CD4-positive, alpha-beta T cell treated with Interleukin-4 for 1 hour (primary cell): ENCODE data around the gene ATRN.

Source experiments
- DNase-seq, 2 donors: peaks; one replicate each; pipeline ENCODE4 v3.0.0-alpha.2; 2020 to 2022

ATRN gene

DNA sequence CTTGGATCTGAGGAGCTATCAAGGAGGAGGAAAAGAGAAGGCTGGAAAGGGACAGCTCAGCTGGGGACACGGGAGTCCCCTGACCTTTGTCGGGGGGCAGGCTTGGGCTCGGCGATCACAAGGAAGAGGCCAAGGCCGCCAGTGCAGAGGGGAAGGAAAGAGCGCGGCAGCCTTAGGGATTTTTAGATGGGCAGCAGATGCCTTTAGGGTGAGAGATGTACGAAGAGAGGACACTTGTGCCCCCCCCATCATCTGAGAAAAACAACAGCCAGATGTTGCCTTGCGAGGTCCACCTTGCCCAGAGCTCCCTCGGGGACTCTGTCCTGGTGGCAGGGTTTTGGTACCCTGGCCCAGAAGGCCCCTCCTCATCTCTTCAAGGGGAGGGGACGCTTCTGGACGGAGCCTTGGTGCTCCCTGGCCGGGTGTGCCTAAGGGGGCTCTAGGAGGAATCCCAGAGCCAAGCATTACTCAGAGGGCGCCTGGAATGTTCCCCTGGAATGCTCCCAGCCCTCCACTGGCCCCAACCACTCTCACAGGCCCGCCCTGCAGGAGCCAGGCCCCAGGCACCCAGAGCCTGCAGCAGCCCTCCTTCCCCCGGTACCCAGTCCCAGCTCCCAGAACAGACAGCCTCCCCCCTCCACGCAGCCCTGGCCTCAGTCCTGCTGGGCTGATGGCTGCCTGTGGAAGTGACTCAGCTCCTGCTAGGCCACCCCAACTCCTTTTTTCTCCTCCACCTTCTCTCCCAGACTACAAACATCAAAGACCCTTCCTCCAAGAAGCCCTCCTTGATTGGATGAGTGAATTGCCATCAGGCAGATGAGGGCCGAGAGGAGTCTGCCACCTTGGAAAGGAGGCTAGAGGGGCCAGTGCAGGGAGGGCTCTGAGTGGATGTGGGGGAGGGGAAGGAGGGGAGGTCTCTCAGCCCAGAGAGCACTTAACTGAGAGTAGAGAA, 209.2 kb downstream of the ATRN start:
- DNase-seq = no peak

DNA sequence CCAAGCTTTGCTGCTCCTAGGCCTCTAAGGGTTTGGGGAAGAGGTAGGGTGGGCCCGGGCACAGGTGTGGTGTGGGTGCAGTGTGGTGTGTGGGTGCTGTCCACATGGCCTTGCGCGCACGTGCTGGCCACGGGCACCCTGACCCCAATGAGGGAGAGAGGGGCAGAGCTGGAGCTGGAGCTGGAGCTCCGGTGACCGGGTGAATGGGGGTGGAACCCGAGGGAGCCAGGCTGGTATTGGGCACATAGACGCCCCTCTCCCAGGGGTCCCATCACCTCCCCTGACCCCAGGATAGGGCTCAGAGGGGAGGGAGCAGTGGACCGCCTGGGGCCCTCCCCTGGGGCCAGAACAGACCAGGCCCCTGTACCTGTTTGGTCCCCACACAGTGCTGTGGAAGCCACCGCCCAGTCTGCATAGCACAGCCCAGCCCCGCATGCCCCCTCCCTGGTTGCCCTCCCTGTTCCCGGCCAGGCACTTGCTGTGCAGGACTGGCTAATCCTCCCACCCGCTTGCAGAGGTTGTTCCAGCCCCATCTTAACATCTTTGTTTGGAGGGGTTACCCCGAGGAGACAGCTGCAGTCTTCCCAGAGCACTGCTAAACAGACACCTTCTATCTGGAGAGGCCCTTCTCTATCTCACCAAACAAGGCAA, 210.0 kb downstream of the ATRN start:
- no peak for DNase-seq

DNA sequence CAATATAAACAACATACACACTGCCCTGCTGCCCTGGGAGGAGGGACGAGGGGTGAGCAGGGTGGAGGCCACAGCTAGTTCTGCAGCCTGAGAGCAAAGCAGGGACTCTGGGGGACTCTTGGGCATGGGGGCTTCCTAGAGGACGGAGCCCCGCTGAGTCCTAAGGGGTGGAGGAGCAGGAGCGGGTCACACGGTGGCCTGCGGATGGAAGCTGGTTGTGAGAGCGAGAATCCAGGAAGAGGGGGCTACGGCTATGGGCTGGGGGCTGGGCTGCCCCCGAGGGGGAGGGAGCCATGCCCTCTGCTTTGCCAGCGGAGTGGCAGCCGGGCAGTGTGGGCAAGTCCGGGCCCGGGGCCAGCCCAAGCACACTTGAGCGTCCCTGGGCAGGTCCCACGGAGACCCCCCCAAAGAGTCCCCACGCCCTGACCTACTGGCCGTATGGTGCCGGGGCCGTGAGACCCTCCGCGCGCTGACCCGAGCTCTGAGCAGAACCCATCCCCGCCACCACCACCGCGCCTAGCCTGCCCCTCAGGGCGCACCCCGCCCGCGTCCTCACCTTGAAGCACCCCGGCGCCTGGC, 210.6 kb downstream of the ATRN start:
- DNase-seq = no peak

DNA sequence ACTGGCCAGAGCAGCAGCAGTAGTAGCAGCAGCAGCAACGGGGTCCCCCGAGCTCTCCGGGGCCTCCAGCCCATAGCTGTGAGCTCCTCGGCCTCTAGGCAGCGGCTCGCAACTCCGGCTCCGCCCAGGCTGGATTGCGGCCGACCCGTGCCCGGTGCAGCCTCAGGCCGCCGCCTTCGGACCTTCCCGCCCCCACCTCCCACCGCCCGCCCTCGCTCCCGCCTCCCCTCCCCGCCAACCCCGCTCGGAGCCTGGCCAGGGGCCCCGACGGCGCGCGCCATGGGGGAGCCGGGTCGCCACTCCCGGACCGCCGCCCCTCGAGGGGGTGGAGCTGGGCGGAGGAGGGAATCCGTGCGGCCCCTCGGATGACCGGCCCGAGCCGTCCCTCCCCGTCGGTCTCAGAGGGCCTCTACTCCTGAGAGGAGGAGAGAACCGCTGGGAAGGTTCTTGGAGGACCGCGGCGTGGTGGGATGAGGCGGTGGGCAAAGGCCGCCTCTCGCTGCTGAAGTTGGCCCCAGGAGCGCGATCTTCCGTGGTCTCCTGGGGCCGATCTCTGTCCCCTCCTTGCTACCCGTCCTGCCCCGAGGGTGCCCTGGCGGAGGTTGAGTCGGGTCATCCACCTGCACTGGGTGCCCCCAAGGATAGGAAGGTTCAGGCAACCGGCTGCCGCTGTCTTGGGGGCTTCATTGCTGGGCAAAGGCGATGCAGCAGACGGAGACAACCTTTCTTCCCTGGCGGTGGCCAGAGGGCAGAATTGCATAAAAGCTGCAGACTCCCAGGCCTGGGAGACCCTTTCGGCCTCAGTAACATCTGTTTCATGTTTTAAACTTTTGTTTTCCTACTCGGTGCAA, 211.3 kb downstream of the ATRN start, which contains the start of gene ADAM33:
TSS of gene ADAM33 (minus strand) at position 80 of the 851 bp plus-strand sequence. CDS start at position 74, 6 bp downstream.
- no peak for DNase-seq

DNA sequence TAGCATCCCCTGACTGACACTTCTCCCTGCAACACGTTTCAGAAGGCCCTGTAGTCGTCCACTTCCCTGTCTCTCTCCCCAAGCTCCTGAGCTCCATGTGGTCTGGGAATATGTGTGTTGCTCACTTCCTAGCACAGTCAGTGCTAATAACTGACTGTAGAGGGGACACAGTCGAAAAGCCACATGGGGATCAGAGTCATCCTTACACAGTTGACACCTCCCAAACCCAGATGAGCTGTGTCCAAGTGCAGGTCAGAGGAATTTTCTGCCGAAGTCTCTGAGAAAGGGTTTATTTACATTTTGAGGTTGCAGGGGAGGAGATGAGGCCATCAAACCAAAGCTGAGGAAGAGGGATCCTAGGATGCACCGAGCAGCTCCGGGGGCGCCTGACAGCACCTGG, 214.5 kb downstream of the ATRN start:
- no peak for DNase-seq

DNA sequence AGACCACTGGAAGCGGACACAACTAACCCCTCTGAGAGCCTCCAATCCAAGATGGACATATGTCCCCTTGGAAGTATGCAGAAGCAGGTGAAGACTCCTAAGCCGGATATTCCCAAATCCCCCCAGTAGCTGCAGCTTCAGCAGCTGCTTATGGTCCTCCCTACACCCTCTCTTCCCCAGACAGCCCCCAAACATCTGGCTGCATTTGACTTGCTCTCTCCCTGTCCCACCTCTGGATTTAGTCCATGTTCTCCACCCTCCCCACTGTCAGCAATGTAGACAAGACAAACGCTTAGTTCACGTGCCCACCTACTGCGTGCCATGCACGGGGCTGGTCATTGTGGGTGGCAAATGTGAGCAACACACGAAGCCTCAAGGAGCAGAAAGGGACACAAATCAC, 215.6 kb downstream of the ATRN start:
- DNase-seq = no peak

DNA sequence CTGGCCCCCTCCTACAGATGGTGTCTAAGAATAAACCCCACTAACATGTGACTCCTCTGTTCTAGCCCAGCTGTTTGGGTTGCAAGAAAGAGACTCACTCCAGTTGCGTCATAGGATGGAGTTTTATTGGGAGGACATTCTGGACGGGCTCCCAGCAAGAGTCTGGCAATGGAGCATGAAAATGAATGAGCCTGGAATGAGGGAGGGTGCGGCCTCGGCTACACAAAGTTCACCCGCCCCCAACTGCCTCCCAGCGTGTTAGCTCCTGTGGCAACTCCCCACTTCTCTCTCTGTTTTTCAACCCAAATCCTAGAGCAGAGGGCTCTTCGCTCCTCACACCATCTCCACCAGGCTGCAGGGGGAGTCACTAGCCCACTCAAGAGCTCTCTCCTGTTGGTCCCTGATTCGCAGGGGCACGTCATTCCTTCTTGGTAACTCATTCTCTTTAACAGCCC, 216.1 kb downstream of the ATRN start:
- DNase-seq = no peak

DNA sequence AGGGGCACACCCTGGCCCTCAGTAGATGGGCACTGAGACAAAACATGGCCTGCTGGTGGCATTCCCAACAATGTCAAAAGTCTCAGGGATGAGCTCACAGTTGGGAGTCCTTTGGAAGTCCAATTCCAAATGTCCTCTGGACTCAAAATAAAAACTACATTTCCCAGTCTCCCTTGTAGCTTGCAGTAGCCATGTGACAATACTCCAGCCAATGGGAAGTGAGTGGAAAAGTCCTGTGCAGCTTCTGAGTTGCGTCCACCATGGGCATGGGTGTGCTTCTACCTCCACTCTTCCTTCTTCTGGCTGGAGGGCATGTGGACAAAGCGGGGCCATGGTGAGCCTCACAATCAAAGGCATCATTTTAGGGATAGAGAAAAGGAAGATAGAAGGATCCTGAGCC, 216.8 kb downstream of the ATRN start:
- DNase-seq = no peak

DNA sequence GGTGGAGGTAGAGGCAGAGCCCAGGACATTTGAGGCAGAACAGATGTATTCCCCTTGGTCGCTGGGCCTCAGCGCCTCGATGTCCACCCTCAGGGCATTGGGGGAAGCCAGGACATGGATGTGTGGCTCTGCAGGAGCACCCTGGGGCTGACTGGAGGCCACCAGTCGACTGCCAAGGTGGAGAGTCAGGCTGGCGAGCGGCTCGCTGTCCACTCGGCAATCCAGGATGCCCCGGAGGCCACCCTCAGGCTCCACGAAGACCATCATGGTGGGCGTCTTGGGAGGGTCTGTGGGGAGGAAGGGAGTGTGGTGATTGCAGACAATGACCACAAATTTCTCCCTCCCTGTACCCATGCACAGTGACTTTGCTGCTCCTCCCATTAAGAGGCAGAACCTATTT, 219.2 kb downstream of the ATRN start:
- DNase-seq = no peak

DNA sequence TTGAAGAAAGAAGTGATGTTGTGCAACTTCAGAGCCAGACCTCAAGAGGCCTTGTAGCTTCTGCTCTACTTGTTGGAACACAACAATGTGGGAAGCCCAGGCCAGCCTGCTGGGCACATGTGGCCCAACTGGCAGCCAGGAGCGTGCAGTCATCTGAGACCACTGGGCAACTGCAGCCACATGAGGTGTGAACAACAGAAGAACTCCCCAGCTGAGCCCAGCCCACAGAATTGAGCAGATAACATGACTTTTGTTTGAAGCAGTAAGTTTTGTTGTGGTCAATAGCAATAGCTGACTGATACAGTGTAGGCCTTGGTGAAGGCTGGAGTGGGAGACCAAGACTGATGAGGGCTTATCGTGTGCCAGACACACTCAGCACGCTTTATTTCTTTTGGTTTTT, 219.6 kb downstream of the ATRN start:
- DNase-seq = no peak

DNA sequence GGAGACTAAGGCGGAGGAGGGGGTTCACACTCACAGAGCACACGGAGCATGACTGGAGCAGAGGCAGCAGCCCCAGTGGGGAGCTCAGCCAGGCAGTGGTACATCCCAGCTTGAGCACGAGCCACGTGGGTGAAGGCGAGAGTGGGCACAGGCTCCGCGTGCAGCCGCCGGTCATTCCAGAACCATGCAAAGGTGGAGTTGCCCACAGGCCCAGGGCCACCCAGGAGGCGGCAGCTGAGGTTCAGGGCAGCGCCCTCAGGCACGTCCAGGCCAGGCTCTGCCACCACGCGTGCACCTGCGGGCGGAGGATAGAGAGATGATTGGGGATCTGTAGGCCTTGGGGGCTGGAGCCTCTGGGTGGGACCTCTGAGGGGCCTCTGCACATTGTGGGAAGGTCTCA, 220.5 kb downstream of the ATRN start:
- no peak for DNase-seq

DNA sequence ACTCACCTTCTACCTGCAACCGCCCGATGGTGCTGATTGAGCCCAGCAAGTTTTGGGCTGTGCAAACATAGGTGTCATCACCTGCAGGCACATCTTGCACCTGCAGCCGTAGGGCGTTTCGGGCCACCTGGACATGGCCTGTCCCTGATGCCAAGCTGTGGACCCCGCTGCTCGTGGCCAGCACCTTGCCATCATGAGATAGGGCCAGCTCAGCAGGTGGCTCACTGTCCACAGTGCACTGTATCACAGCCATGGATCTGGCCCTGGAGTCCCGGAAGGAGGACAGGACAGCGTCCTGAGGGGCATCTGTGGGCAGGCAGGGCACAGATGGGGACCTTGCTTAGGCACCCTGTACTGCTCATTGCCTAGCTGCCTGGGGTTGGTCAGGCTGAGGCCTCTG, 221.1 kb downstream of the ATRN start:
- DNase-seq = no peak

DNA sequence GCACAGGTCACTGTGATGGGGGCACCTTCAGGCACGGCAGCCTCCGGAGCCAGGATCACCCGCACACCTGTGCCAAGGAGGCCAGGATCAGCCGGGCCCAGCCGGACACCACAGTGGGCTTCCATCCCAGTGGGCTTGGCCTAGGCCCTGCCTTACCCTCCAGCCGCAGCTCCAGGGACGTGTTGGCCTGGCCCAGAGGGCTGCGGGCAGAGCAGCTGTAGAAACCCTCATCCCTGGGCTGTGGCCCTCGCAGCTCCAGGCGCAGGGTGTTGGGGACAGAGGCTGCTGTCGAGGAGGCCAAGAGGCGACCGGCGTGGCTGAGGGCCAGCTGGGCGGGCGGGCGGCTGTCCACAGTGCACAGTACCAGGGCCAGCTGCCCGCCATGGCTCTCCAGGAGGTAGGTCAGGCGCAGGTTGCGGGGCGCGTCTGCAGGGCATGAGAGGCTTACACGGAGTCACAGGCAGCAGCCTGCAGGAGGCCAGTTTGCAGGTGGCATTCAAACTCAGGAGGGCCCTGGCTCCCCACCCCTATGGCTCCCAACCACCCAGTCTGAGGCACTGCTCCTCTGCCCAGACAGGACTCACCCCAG, 222.0 kb downstream of the ATRN start:
- no peak for DNase-seq

DNA sequence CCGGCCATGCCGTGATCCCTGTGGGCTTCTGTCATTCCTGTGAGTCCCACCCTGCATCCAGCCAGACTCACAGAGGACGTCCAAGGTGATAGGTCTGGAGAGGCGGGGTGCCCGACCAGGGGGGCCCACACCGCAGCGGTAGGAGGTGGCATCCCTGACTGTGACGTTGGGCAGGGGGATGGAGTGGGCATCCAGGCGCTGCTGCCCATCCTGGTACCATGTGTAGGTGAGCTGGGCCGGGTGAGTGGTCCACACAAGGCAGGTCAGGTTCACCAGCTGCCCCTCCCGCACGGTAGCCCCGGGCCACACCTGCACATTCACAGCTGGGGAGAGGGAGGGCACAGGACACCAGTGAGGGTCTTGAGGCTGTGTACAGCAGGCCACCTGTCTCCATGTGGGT, 222.6 kb downstream of the ATRN start:
- no peak for DNase-seq

DNA sequence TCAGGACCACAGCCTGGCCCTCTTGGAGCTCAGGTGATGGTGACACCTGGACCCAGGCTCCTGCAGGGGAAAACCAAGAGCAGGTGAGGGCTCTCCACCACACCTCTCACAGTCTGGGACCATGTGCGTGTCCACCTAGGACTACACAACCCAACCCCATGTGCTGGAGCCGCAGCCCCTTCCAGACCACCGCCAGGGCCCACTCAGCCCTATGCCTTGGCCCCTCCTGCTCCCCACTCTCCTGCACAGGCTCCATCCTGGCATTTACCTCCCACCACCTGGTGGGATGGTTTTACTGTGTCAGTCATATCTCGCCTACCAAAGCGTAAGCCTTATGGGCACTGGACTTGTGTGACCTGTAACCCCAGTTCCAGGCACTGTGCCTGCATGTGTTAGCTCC, 224.0 kb downstream of the ATRN start:
- no peak for DNase-seq

DNA sequence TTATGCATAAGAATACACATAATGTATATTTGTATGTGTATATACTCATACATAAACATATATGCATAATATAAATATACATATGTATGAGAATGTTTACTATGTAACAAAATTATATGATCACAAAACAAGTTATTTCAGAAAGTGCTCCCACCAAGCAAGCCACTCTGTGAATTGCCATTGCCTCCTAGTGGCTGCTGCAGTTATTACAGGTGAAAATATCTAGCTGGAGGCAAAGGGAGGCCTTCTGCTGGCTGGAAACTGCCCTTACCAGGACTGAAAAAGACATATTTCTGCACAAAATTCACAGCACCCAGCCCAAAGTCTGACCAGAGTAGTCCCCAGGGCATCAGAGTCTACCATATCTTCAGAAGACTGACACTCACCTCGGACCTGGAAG, 225.4 kb downstream of the ATRN start:
- no peak for DNase-seq

DNA sequence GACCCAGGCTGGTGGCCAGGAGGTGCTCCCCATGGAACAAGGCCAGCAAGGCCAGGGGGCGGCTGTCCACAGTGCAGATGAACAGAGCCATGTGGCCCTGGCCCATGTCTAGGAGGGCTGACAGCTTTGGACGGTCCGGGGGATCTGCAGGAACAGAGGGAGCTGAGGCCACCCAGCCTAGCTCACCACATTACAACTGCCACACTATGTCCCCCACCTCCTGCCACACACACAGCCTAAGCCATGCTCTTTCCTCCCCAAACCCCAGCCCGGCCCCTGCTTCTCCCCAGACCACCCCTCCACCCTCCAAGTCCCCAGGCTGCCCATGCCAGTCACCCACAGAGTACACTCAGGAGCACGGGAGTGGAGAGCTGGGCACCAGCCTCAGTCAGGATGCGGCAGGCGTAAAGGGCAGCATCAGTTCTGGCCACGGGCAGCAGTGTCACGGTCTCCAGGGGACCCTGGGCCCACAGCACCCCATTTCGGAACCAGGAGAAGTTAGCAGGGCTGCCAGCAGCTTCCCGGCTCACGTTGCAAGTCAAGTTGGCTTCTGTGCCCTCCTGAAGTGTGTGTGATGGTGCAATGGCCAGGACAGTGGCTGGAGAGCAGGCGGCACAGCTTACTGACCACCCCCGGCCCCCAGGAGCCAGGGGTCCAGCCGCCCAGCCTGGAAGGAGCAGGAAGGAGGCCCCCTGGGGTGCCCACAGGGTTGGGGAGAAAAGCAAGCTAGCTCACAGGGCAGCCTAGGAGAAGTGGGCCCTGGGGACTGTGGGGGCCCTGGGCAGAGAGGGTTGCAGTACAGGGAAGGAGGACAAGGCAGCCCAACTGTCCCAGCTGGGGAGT, 226.1 kb downstream of the ATRN start:
- DNase-seq = no peak

DNA sequence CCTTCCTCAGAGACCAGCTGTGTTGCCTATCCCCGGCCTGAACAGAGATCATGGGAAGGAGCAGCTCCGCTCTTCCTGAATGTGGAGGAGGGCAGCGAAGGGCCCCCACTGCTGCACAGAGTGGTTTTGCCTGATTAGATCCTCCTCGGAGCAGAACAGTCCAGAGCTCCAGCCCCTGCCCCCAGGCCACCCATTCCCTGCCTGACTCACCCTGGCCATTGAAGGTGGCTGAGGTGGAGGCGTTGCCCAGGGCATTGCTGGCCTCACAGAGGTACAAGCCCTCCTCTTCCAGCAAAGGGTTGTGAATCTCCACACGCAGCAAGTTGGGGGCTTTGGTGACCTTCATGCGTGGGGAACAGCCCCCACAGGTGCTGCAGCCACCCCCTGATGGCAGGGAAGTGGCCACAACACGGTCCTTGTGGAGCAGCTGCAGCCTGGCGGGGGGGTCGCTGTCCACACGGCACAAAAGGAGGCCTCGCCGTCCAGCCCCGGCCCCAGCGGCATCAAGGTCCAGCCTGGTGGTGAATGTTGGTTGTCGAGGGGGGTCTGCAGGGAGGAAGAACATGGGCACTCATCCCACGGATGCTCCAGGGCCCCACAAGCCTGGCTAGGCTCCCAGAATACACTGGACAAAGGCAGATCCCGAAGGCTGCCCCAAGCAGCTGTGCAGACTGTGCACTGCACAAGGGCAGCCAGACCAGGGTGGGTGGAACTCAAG, 226.9 kb downstream of the ATRN start:
- no peak for DNase-seq

DNA sequence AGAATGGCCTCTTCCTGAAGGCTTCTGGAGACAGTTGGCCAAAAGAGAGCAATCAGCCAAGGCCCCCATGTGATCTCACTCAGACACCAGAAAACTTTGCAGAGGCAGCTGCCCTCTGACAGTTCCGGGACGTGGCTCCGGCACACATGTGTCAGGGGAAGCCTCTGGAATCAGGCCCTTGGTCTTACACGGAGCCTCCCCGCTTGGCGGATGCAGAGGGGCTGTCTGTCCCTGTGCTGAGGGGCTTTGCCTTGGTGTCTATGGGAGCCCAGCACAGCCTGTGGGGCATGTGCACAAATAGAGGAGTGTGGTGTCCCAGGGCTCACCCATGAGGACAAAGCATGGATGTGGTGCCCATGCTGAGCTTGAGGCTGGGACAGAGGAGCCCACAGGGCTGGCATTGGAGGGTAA, 227.8 kb downstream of the ATRN start:
- DNase-seq = no peak

DNA sequence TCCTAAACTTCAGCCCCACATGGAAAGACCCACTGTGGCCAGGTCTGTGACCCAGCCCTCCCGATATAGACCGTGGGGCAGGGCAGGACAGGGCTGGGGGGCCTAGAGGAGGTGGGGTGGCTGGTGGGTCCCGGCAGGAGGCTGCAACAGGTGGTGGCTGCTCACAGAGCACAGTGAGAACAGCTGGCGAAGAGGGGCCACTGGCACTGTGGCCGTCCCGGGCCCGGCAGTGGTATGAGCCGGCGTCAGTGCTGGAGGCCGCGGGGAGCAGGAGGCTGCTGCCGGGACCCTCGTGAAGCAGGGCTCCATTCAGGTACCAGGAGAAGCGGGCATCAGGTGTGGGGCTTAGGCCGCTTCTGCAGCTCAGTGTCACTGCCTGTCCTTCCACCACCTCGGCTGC, 228.2 kb downstream of the ATRN start:
- DNase-seq = no peak
